ENCODE data around the gene RAMP2.

Gene RAMP2

DNA sequence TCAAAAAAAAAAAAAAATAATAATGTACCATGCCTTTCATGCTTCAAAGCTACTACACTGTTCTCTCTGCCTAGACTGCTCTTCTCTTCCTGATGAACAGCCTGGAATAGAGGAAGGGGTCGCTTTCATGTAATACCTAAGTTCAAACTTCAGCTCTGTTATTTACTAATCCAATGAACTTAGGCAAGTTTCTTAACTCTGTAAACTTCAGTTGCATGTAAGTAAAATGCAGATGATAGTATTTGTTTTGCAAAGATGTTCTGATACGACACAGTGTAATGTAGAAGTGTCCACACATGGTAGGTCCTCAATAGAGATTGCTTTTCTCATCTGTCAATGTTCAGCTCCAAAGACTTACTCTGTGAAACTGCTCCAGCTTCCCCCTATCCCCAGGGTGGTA is 30.9 kb downstream of the RAMP2 start:
- Histone ChIP-seq H3K4me1 (ENCODE audit: insufficient read depth, low read length) (no peaks in the 10 kb centered on the region), H3K27me3 (ENCODE audit: insufficient read depth, low read length) (no peaks in the 10 kb centered on the region), H3K36me3 (ENCODE audit: insufficient read depth, low read length) (peaks cover 4% of the 10 kb centered on the region), H3K4me3 (ENCODE audit: low read length) (no peak overlapping the region), H2AFZ (ENCODE audit: low read depth, low read length) (no peak overlapping the region), H3K9me3 (ENCODE audit: low read length) (no peaks in the 10 kb centered on the region)

- H3K27me3 ChIP-seq (ENCODE audit: insufficient read depth, low read length), result no peaks in the 10 kb centered on the region
- peaks cover 2% of the 10 kb centered on the region for H3K4me1 ChIP-seq (ENCODE audit: insufficient read depth, low read length)
- H3K36me3 ChIP-seq (ENCODE audit: insufficient read depth, low read length), result peaks cover 7% of the 10 kb centered on the region
- no peak overlapping the region for H2AFZ ChIP-seq (ENCODE audit: low read depth, low read length)
- H3K4me3 ChIP-seq (ENCODE audit: low read length), result no peak overlapping the region
- H3K9me3 ChIP-seq (ENCODE audit: low read length), result no peaks in the 10 kb centered on the region
These were observed 31.5 kb downstream of the RAMP2 start for GRCh38 chr17:42792545-42792944.

DNA sequence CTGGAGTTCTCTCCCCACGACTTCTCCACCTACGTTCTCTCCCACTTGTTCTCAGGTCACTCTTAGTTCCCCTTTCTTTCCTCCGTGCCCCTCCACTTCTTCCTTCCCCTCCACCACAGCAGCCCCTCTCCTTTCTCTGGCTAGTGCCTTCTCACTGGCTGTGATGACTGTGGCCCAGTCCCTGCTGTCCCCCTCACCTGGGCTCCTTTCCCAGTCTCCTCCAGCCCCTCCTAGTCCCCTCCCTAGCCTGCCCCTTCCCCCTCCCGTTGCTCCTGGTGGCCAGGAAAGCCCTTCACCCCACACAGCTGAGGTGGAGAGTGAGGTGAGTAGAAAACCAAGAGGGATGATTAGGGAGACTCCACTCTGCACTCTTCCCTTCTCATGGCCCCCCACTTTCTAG is 34.0 kb downstream of the RAMP2 start:
- Histone ChIP-seq H3K4me1 (ENCODE audit: insufficient read depth, low read length) (peaks cover 7% of the 10 kb centered on the region), H3K27me3 (ENCODE audit: insufficient read depth, low read length) (no peaks in the 10 kb centered on the region), H3K9me3 (ENCODE audit: low read length) (no peaks in the 10 kb centered on the region), H3K36me3 (ENCODE audit: insufficient read depth, low read length) (peaks cover 7% of the 10 kb centered on the region), H3K4me3 (ENCODE audit: low read length) (no peak overlapping the region), H2AFZ (ENCODE audit: low read depth, low read length) (no peak overlapping the region)

GRCh38 chr17:42795465-42795864 is 34.4 kb downstream of the RAMP2 start:
- no peak overlapping the region for H3K4me3 ChIP-seq (ENCODE audit: low read length)

GRCh38 chr17:42796066-42796758 is 35.2 kb downstream of the RAMP2 start:
- Histone ChIP-seq H3K4me1 (ENCODE audit: insufficient read depth, low read length) (peaks cover 7% of the 10 kb centered on the region), H2AFZ (ENCODE audit: low read depth, low read length) (no peak overlapping the region), H3K9me3 (ENCODE audit: low read length) (no peaks in the 10 kb centered on the region), H3K27me3 (ENCODE audit: insufficient read depth, low read length) (no peaks in the 10 kb centered on the region), H3K36me3 (ENCODE audit: insufficient read depth, low read length) (peaks cover 7% of the 10 kb centered on the region), H3K4me3 (ENCODE audit: low read length) (no peak overlapping the region)

More at GRCh38 chr17:42795465-42795864, 34.4 kb downstream of the RAMP2 start:
- peaks cover 7% of the 10 kb centered on the region for H3K4me1 ChIP-seq (ENCODE audit: insufficient read depth, low read length)
- no peaks in the 10 kb centered on the region for H3K27me3 ChIP-seq (ENCODE audit: insufficient read depth, low read length)
- peaks cover 7% of the 10 kb centered on the region for H3K36me3 ChIP-seq (ENCODE audit: insufficient read depth, low read length)
- H3K9me3 ChIP-seq (ENCODE audit: low read length), result no peaks in the 10 kb centered on the region
- no peak overlapping the region for H2AFZ ChIP-seq (ENCODE audit: low read depth, low read length)

DNA sequence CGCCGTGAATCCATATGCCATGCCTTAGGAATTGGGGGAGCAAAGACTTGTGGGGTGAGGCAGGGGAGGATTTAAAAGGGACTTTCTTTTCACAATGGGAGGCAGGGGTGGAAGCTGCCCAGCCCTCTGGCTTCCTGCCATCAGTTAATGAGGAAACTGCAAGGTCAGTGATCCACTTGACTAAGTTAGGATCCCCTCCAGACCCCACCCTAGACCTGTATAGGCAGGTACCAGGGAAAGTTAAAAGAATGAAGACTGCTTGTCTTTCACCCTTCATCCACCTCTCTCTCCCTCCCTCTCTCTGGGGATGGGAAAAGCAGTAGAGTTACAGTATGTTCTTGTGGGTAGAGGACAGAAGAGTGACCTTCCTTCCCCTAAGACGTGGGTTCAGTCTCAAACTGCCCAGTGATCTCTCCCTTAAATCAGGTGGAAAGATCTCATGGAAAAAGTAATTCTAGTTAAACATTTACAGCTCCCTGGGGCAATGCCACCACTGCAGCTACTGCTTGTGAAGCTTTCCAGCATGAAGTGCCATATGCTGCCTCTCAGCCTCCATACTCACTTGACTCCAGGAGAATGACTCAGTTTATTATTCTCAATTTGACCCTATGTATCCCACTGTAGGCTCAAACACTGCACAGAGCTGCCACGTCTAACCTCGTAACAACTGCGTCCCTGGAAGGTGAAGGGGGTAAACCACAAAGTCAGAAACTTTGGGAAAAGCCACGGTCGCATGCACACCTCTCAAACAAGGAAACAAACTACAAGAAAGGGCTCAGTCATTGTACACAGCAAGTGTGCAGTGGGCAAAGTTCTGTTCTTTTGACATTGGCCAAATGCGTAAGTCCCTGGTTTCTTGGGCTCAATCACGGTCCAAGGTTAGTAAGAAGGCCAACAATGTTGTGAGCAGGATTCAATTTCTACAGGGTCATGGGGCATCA is 36.3 kb downstream of the RAMP2 start:
- Histone ChIP-seq H3K4me3 (ENCODE audit: low read length) (peak overlapping the region; percentile 65), H3K36me3 (ENCODE audit: insufficient read depth, low read length) (peaks cover 7% of the 10 kb centered on the region), H2AFZ (ENCODE audit: low read depth, low read length) (no peak overlapping the region), H3K4me1 (ENCODE audit: insufficient read depth, low read length) (peaks cover 7% of the 10 kb centered on the region), H3K27me3 (ENCODE audit: insufficient read depth, low read length) (no peaks in the 10 kb centered on the region), H3K9me3 (ENCODE audit: low read length) (no peaks in the 10 kb centered on the region)

DNA sequence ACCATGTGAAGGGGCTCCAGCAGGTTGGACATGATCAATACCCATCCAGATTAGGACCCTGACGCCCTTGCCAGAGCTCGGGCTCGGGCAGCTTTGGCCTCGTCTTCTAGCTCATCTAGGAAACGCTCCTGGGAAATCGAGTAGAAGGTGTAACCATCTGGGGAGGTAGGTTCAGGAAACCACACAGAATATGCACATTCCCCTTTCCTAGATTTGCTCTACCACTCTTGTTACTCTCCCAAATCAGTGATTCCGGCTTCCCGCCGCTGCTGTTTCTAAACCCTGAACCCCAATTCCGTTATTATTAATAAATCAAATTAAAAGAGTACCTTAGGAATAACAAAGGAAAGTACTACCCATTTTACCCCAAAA is 37.0 kb downstream of the RAMP2 start:
- H2AFZ ChIP-seq (ENCODE audit: low read depth, low read length), result peak overlapping the region; percentile 61
- H3K36me3 ChIP-seq (ENCODE audit: insufficient read depth, low read length), result peaks cover 7% of the 10 kb centered on the region
- peak overlapping the region; percentile 65 for H3K4me3 ChIP-seq (ENCODE audit: low read length)
- H3K9me3 ChIP-seq (ENCODE audit: low read length), result no peaks in the 10 kb centered on the region
- peaks cover 11% of the 10 kb centered on the region for H3K4me1 ChIP-seq (ENCODE audit: insufficient read depth, low read length)
- H3K27me3 ChIP-seq (ENCODE audit: insufficient read depth, low read length), result no peaks in the 10 kb centered on the region

GRCh38 chr17:42798383-42799380 is 37.7 kb downstream of the RAMP2 start, which contains the start of the genes CNTD1 and COA3:
CNTD1 (plus strand) TSS chr17:42798861; CDS start chr17:42799068, 207 bp downstream.
COA3 (minus strand) TSS chr17:42798704; CDS start chr17:42798681, 23 bp downstream.
- H3K9me3 ChIP-seq (ENCODE audit: low read length), result no peaks in the 10 kb centered on the region
- peak within 1 kb of the TSS; percentile 65 for H3K4me3 ChIP-seq (ENCODE audit: low read length)
- peaks cover 7% of the 10 kb centered on the region for H3K36me3 ChIP-seq (ENCODE audit: insufficient read depth, low read length)
- H3K27me3 ChIP-seq (ENCODE audit: insufficient read depth, low read length), result no peaks in the 10 kb centered on the region
- peaks cover 18% of the 10 kb centered on the region for H3K4me1 ChIP-seq (ENCODE audit: insufficient read depth, low read length)
- peak within 1 kb of the TSS; percentile 61 for H2AFZ ChIP-seq (ENCODE audit: low read depth, low read length)

- Histone ChIP-seq H3K9me3 (ENCODE audit: low read length) (no peaks in the 10 kb centered on the region), H3K36me3 (ENCODE audit: insufficient read depth, low read length) (no peaks in the 10 kb centered on the region), H2AFZ (ENCODE audit: low read depth, low read length) (no peak overlapping the region), H3K4me3 (ENCODE audit: low read length) (no peak overlapping the region), H3K27me3 (ENCODE audit: insufficient read depth, low read length) (no peaks in the 10 kb centered on the region), H3K4me1 (ENCODE audit: insufficient read depth, low read length) (peaks cover 13% of the 10 kb centered on the region)
These were observed 42.3 kb downstream of the RAMP2 start for GRCh38 chr17:42803074-42803883.

- Histone ChIP-seq H3K4me3 (ENCODE audit: low read length) (no peak overlapping the region), H3K9me3 (ENCODE audit: low read length) (no peaks in the 10 kb centered on the region), H2AFZ (ENCODE audit: low read depth, low read length) (no peak overlapping the region), H3K27me3 (ENCODE audit: insufficient read depth, low read length) (no peaks in the 10 kb centered on the region), H3K36me3 (ENCODE audit: insufficient read depth, low read length) (peaks cover 4% of the 10 kb centered on the region), H3K4me1 (ENCODE audit: insufficient read depth, low read length) (peaks cover 13% of the 10 kb centered on the region)
These were observed 43.9 kb downstream of the RAMP2 start for GRCh38 chr17:42804918-42805367.

GRCh38 chr17:42806249-42806648 is 45.2 kb downstream of the RAMP2 start:
- H3K27me3 ChIP-seq (ENCODE audit: insufficient read depth, low read length), result no peaks in the 10 kb centered on the region
- H2AFZ ChIP-seq (ENCODE audit: low read depth, low read length), result no peak overlapping the region
- H3K9me3 ChIP-seq (ENCODE audit: low read length), result no peaks in the 10 kb centered on the region
- peaks cover 14% of the 10 kb centered on the region for H3K36me3 ChIP-seq (ENCODE audit: insufficient read depth, low read length)
- no peak overlapping the region for H3K4me3 ChIP-seq (ENCODE audit: low read length)
- peaks cover 13% of the 10 kb centered on the region for H3K4me1 ChIP-seq (ENCODE audit: insufficient read depth, low read length)

GRCh38 chr17:42809250-42809649 is 48.2 kb downstream of the RAMP2 start:
- no peaks in the 10 kb centered on the region for H3K9me3 ChIP-seq (ENCODE audit: low read length)
- H3K36me3 ChIP-seq (ENCODE audit: insufficient read depth, low read length), result peaks cover 28% of the 10 kb centered on the region
- no peak overlapping the region for H2AFZ ChIP-seq (ENCODE audit: low read depth, low read length)
- H3K27me3 ChIP-seq (ENCODE audit: insufficient read depth, low read length), result no peaks in the 10 kb centered on the region
- no peaks in the 10 kb centered on the region for H3K4me1 ChIP-seq (ENCODE audit: insufficient read depth, low read length)
- no peak overlapping the region for H3K4me3 ChIP-seq (ENCODE audit: low read length)
